Natural killer cell treated with Interleukin-12 subunit alpha and Interleukin-12 subunit beta and Interleukin-15 and Interleukin-18, amount 100 ng/mL, for 72 hours (primary cell): ENCODE measurements around the gene MCEE. TPM values are rescaled to one million over a fixed set of nuclear protein-coding genes. Genes with fewer than 3 reads are reported as not detected.
"Not testable (repeated sequence)": the region's sequence is repeated elsewhere in the genome, so short reads cannot be mapped to it uniquely, and the experiment has no call there.

ENCODE experiments used
- ATAC-seq, 2 donors: fragments of 150-1000 bp; cut with Tn5 transposase in 1 of 2; sonication (Bioruptor Pico), chemical (Tn5 transposase) in 1 of 2; 2 replicates each; pipeline ENCODE4 v1.10.0; 2021
- DNase-seq: peaks from one replicate; pipeline ENCODE4 v3.0.0; 2022; ENCODE audit warnings: low spot score
- H3K27ac Mint-ChIP-seq, 2 donors: 1 replicate in 1 of 2; 2 replicates in 1 of 2; pipeline ENCODE4 v1.8.0; 2022; ENCODE audit warnings: mixed read lengths in 2 of 2, mild to moderate bottlenecking in 1 of 2, moderate library complexity in 1 of 2
- H3K27me3 Mint-ChIP-seq, 2 donors: 1 replicate in 1 of 2; 2 replicates in 1 of 2; pipeline ENCODE4 v1.8.0; 2022; ENCODE audit warnings: mixed read lengths in 2 of 2
- H3K36me3 Mint-ChIP-seq: one replicate; pipeline ENCODE4 v1.8.0; 2022; ENCODE audit warnings: mixed read lengths
- H3K4me1 Mint-ChIP-seq, 2 donors: 1 replicate in 1 of 2; 2 replicates in 1 of 2; pipeline ENCODE4 v1.8.0; 2022; ENCODE audit warnings: low read depth in 2 of 2, mixed read lengths in 2 of 2, mild to moderate bottlenecking in 1 of 2
- H3K4me3 Mint-ChIP-seq: one replicate; pipeline ENCODE4 v1.8.0; 2022; ENCODE audit warnings: mixed read lengths
- H3K9me3 Mint-ChIP-seq: 2 replicates; pipeline ENCODE4 v1.8.0; 2022; ENCODE audit warnings: mixed read lengths
- total RNA-seq, 2 donors: library from RNA; stranded (reverse); gene quantifications; one replicate each; pipeline ENCODE4 v1.2.3, GENCODE V29; 2022

Gene MCEE
- total RNA-seq, 2 donors from 2014 or later = 12.4 to 14.2 TPM

DNA sequence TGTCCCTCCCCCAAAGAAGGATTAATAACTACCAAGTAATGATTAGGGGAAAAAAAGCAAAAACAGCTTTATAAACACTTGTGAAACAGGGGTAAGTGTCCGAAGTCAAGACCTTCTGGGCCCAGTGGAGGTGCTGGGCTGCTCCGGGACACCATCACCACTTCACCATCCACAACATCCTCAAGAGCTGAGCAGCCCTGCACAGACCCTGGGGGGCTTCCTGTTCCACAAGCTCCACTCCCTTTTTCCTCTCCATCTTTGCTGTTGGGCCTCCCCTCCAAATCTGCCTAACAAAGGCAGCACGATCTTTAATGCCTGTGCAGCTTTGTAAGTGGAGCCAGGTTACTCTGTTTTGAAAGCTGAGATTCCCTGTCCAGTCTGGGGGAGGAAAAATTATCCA, 46.7 kb downstream of the MCEE start:
- H3K9me3 Mint-ChIP-seq, H3K36me3 Mint-ChIP-seq, H3K4me3 Mint-ChIP-seq, DNase-seq, ATAC-seq: not testable (repeated sequence)
- peaks cover 23 to 32% of the 10 kb centered on the region in 2 donors for H3K27me3 Mint-ChIP-seq
- peaks cover 9 to 11% of the 10 kb centered on the region in 2 donors for H3K4me1 Mint-ChIP-seq
- H3K27ac Mint-ChIP-seq = peak overlapping the region; percentile 65 to 67

GRCh38 chr2:71082402-71083252, 47.4 kb downstream of the MCEE start:
- H3K27me3 Mint-ChIP-seq = peaks cover 19 to 26% of the 10 kb centered on the region in 2 donors
- no peaks in the 10 kb centered on the region for H3K9me3 Mint-ChIP-seq
- peak; percentile 72 for DNase-seq
- H3K36me3 Mint-ChIP-seq = peaks cover 6% of the 10 kb centered on the region
- peak; percentile 94 for ATAC-seq
- peak overlapping the region; percentile 65 to 67 for H3K27ac Mint-ChIP-seq
- peak overlapping the region; percentile 69 for H3K4me3 Mint-ChIP-seq
- H3K4me1 Mint-ChIP-seq = peaks cover 9 to 11% of the 10 kb centered on the region in 2 donors

- peaks cover 18% of the 10 kb centered on the region for H3K36me3 Mint-ChIP-seq
- peaks cover 16 to 17% of the 10 kb centered on the region in 2 donors for H3K4me1 Mint-ChIP-seq
- H3K9me3 Mint-ChIP-seq = no peaks in the 10 kb centered on the region
- H3K27ac Mint-ChIP-seq = no peak overlapping the region
- DNase-seq (no peak), ATAC-seq (no peak)
- no peaks in the 10 kb centered on the region for H3K27me3 Mint-ChIP-seq
- H3K4me3 Mint-ChIP-seq = no peak overlapping the region
Measured at GRCh38 chr2:71078624-71079023, 51.4 kb downstream of the MCEE start.

GRCh38 chr2:71074893-71075395, 55.1 kb downstream of the MCEE start:
- no peak overlapping the region for H3K27ac Mint-ChIP-seq
- peaks cover 23% of the 10 kb centered on the region for H3K36me3 Mint-ChIP-seq

GRCh38 chr2:71073475-71073874, 56.6 kb downstream of the MCEE start:
- Mint-ChIP-seq H3K4me3 (no peak overlapping the region), H3K9me3 (no peaks in the 10 kb centered on the region), H3K36me3 (peaks cover 22% of the 10 kb centered on the region), H3K27ac (peak overlapping the region in 1 of 2 donors; percentile 66), H3K27me3 (no peaks in the 10 kb centered on the region), H3K4me1 (peaks cover 48 to 51% of the 10 kb centered on the region in 2 donors)
- no peak for ATAC-seq
- DNase-seq = no peak

More at GRCh38 chr2:71074893-71075395, 55.1 kb downstream of the MCEE start:
- Mint-ChIP-seq H3K27me3 (no peaks in the 10 kb centered on the region), H3K4me1 (peaks cover 34 to 39% of the 10 kb centered on the region in 2 donors), H3K4me3 (no peak overlapping the region), H3K9me3 (no peaks in the 10 kb centered on the region)
- no peak for ATAC-seq
- DNase-seq = no peak

DNA sequence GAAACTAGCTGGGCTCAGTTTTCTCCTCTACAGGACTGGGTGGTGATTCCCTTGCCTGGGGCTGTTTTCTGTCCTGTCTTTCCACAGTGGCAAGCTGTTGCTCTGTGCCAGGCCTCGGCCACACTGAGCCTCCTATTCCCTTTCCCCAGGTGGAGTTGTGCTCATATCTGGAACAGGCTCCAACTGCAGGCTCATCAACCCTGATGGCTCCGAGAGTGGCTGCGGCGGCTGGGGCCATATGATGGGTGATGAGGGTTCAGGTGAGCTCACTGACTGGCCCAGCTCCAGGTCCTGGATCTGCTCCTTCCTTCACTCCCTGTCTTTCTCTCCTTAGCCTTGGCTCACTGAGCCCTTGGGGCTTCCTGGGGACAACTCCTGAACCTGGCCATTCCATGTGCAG, 57.5 kb downstream of the MCEE start:
- DNase-seq = no peak
- no peak for ATAC-seq
- H3K36me3 Mint-ChIP-seq = peaks cover 21% of the 10 kb centered on the region
- H3K9me3 Mint-ChIP-seq = no peaks in the 10 kb centered on the region
- no peaks in the 10 kb centered on the region for H3K27me3 Mint-ChIP-seq
- H3K27ac Mint-ChIP-seq = peak overlapping the region; percentile 79 to 89
- peak overlapping the region; percentile 90 for H3K4me3 Mint-ChIP-seq
- peaks cover 58 to 61% of the 10 kb centered on the region in 2 donors for H3K4me1 Mint-ChIP-seq

- Mint-ChIP-seq H3K27ac (peak overlapping the region; percentile 79 to 89), H3K27me3 (no peaks in the 10 kb centered on the region), H3K4me1 (peaks cover 62% of the 10 kb centered on the region in 2 donors), H3K9me3 (no peaks in the 10 kb centered on the region), H3K4me3 (peak overlapping the region; percentile 90), H3K36me3 (peaks cover 16% of the 10 kb centered on the region)
- peak; percentile 4 to 16 for ATAC-seq
- peak; percentile 79 for DNase-seq
Measured at GRCh38 chr2:71071681-71072398, 58.2 kb downstream of the MCEE start.

GRCh38 chr2:71070294-71071093, 59.5 kb downstream of the MCEE start:
- Mint-ChIP-seq H3K27ac (peak overlapping the region; percentile 95), H3K9me3 (no peaks in the 10 kb centered on the region), H3K4me3 (peak overlapping the region; percentile 91), H3K4me1 (peaks cover 62 to 64% of the 10 kb centered on the region in 2 donors), H3K36me3 (peaks cover 16% of the 10 kb centered on the region), H3K27me3 (no peaks in the 10 kb centered on the region)
- DNase-seq = no peak
- no peak for ATAC-seq

- Mint-ChIP-seq H3K4me1 (peaks cover 67 to 69% of the 10 kb centered on the region in 2 donors), H3K9me3 (no peaks in the 10 kb centered on the region), H3K27me3 (peaks cover 0 to 4% of the 10 kb centered on the region in 2 donors), H3K4me3 (peak overlapping the region; percentile 91), H3K36me3 (peaks cover 16% of the 10 kb centered on the region), H3K27ac (peak overlapping the region; percentile 95)
- DNase-seq (no peak), ATAC-seq (no peak)
Measured at GRCh38 chr2:71069376-71069775, 60.7 kb downstream of the MCEE start.

- ATAC-seq (peak; percentile 93 to 96), DNase-seq (peak; percentile 98)
- peak within 1 kb of the TSS; percentile 91 for H3K4me3 Mint-ChIP-seq
- H3K27me3 Mint-ChIP-seq = peaks cover 4% of the 10 kb centered on the region in 2 donors
- peaks cover 7% of the 10 kb centered on the region for H3K36me3 Mint-ChIP-seq
- no peaks in the 10 kb centered on the region for H3K9me3 Mint-ChIP-seq
- peak within 1 kb of the TSS; percentile 95 for H3K27ac Mint-ChIP-seq
- H3K4me1 Mint-ChIP-seq = peaks cover 58 to 61% of the 10 kb centered on the region in 2 donors
Measured at GRCh38 chr2:71068218-71069035, 61.6 kb downstream of the MCEE start, which contains the start of gene NAGK. NAGK (plus strand) TSS chr2:71068648; CDS start chr2:71068684, 36 bp downstream.

- Mint-ChIP-seq H3K36me3 (peaks cover 6% of the 10 kb centered on the region), H3K4me3 (peak overlapping the region; percentile 91), H3K4me1 (peaks cover 52 to 59% of the 10 kb centered on the region in 2 donors), H3K27ac (peak overlapping the region; percentile 95), H3K27me3 (peaks cover 5 to 6% of the 10 kb centered on the region in 2 donors), H3K9me3 (no peaks in the 10 kb centered on the region)
- no peak for DNase-seq
- ATAC-seq = peak in 1 of 2 donors; percentile 36
Measured at GRCh38 chr2:71067567-71068217, 62.3 kb downstream of the MCEE start.

GRCh38 chr2:71066856-71067255, 63.2 kb downstream of the MCEE start:
- ATAC-seq (no peak), DNase-seq (no peak)
- H3K4me1 Mint-ChIP-seq = peaks cover 46 to 54% of the 10 kb centered on the region in 2 donors
- no peaks in the 10 kb centered on the region for H3K9me3 Mint-ChIP-seq
- H3K27me3 Mint-ChIP-seq = peaks cover 6 to 7% of the 10 kb centered on the region in 2 donors
- H3K27ac Mint-ChIP-seq = peak overlapping the region in 1 of 2 donors; percentile 95
- peak overlapping the region; percentile 45 for H3K4me3 Mint-ChIP-seq
- peaks cover 6% of the 10 kb centered on the region for H3K36me3 Mint-ChIP-seq
